ENCODE measurements around the gene PGBD5.

- TF ChIP-seq RFX5 (IDR thresholded peaks at IDR 0.05; ENCODE audit: low read depth, low read length) (no peak), KAT2B (IDR thresholded peaks at IDR 0.05; ENCODE audit: borderline replicate concordance, low read depth, low read length) (no peak), PHF8 (CRISPR knock-in tag; IDR thresholded peaks at IDR 0.05) (no peak), FOXA1 (IDR thresholded peaks at IDR 0.05) (no peak), FOXA1 (CRISPR knock-in tag; IDR thresholded peaks at IDR 0.05) (no peak), ZNF713 (CRISPR knock-in tag; IDR thresholded peaks at IDR 0.05) (no peak), HNRNPLL (IDR thresholded peaks at IDR 0.05; ENCODE audit: low read depth, low read length, poor library complexity, severe bottlenecking) (no peak), THAP7 (CRISPR knock-in tag; IDR thresholded peaks at IDR 0.05) (no peak), DZIP1 (CRISPR knock-in tag; IDR thresholded peaks at IDR 0.05) (no peak), EEA1 (CRISPR knock-in tag; IDR thresholded peaks at IDR 0.05; ENCODE audit: borderline replicate concordance) (no peak), ZNF431 (CRISPR knock-in tag; IDR thresholded peaks at IDR 0.05; ENCODE audit: borderline replicate concordance, low read depth) (no peak), TAF1 (CRISPR knock-in tag; IDR thresholded peaks at IDR 0.05) (no peak), AFF4 (CRISPR knock-in tag; IDR thresholded peaks at IDR 0.05) (no peak)
- TF ChIP-seq, protein P1, sequence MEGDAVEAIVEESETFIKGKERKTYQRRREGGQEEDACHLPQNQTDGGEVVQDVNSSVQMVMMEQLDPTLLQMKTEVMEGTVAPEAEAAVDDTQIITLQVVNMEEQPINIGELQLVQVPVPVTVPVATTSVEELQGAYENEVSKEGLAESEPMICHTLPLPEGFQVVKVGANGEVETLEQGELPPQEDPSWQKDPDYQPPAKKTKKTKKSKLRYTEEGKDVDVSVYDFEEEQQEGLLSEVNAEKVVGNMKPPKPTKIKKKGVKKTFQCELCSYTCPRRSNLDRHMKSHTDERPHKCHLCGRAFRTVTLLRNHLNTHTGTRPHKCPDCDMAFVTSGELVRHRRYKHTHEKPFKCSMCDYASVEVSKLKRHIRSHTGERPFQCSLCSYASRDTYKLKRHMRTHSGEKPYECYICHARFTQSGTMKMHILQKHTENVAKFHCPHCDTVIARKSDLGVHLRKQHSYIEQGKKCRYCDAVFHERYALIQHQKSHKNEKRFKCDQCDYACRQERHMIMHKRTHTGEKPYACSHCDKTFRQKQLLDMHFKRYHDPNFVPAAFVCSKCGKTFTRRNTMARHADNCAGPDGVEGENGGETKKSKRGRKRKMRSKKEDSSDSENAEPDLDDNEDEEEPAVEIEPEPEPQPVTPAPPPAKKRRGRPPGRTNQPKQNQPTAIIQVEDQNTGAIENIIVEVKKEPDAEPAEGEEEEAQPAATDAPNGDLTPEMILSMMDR (CRISPR knock-in tag; IDR thresholded peaks at IDR 0.05) = no peak
These were observed 41.6 kb downstream of the PGBD5 start for GRCh38 chr1:230384380-230385157.
